NCI-H526 (cell line): ENCODE measurements around the gene FEM1B.

ENCODE experiments used
- DNase-seq, 2 experiments: peaks; one replicate each; lab custom pipeline; 2025; lab: John Stamatoyannopoulos, UW

Gene FEM1B

DNA sequence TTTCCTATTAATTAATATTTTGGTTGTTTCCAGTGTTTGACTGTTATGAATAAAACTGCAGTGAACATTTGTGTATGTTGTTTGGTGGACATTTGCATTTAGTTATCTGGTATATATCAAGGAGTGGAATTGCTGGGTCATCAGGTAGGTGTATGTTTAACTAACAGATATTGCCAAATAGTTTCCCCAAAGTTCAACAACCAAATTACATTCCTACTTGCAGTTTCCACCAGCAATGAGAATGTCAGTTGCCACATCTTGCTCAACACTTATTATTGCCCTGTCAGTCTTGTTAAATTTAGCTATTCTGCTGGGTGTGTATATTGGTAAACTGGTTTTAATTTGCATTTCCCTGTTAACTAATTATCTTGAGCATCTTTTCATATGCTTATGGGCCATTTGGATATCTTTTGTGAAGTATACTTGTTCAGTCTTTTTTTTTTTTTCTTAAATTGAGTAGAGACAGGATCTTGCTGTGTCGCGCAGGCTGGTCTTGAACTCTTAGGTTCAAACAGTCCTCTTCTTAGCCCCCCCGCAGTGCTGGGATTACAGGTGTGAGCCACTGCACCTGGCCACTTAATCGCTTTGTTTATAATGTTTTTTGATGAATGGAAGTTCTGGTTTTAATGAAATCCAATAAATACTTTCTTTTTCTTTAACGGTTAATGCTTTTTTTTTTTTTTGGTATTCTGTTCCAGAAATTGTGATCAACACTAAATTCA lies 7.9 kb downstream of the FEM1B start:
- no peak for DNase-seq

- DNase-seq, result no peak
Measured at GRCh38 chr15:68286256-68286655, 8.7 kb downstream of the FEM1B start.

DNA sequence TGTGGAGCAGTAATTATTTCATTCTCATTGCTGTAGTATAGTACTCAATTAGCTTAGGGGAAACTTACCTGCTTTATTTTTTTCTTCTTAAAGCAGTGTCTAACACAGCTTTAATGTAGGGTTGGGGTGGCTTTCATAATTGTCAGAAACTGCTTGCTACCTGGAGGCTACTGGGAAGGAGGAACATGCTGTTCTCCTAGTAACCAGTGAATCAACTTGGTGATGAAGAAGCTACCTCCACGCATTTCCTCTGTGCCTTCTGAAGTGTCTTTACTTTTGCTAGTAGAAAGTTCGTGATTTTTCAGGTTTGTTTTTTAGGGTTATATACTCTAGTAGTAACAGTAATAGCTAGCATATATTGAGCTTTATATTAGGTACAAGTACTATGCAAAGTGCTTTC lies 11.5 kb downstream of the FEM1B start:
- DNase-seq, result no peak

GRCh38 chr15:68289621-68290352 lies 12.2 kb downstream of the FEM1B start:
- DNase-seq, result no peak

GRCh38 chr15:68290715-68291114 lies 13.2 kb downstream of the FEM1B start:
- DNase-seq, result no peak

DNA sequence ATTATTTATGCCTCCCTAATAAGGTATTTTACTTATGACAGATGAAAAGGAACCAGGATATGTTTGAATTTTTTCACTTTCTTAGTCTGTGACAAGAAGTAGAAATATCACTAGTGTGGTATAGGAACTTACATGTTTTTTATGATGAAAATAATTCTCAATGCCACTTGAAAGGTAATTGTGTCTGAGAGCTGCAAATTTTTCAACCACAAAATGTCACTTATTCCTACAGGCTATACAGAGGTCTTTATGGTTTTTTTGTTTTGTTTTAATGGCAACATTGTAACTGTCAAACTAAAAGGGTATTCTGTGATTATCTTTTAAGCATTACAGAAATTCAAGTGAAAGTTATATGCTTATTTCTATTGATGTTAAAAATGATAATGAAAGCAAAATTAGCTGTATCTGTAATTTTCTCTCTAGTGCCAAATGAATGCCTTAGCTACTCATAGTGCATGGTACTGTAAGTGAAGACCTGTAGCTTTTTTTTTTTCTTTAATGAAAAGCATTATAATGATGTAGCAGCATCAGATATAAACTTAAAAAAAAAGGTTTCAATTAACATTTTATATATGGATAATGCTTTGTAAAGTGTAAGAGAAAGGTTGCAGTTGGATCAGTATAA lies 14.7 kb downstream of the FEM1B start:
- no peak for DNase-seq

GRCh38 chr15:68292967-68293366 lies 15.4 kb downstream of the FEM1B start:
- no peak for DNase-seq

GRCh38 chr15:68295014-68295805 lies 17.7 kb downstream of the FEM1B start:
- no peak for DNase-seq

- no peak for DNase-seq
Measured at GRCh38 chr15:68298336-68298735, 20.8 kb downstream of the FEM1B start.

DNA sequence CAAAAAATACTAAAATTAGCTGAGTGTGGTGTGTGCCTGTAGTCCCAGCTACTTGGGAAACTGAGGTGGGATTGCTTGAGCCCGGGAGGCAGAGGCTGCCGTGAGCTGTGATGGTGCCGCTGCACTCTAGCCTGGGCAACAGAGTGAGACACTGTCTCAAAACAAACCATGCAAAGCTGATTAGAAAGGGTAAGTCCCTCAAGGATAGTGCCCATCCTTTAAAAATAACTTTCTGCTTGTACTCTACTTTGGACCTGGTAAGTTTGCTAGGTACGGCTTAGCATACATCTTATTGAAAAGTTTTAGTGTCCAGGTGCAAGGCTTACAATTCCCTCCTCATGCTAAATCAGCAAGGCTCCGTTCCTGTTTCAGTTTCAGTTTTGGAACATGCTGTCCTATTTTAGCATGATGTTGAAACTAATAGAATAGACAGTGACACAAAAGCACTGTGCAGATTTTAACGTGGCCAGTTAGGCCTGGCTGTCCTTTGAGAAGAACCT lies 21.4 kb downstream of the FEM1B start:
- no peak for DNase-seq

- no peak for DNase-seq
Measured at GRCh38 chr15:68299436-68299835, 21.9 kb downstream of the FEM1B start.

DNA sequence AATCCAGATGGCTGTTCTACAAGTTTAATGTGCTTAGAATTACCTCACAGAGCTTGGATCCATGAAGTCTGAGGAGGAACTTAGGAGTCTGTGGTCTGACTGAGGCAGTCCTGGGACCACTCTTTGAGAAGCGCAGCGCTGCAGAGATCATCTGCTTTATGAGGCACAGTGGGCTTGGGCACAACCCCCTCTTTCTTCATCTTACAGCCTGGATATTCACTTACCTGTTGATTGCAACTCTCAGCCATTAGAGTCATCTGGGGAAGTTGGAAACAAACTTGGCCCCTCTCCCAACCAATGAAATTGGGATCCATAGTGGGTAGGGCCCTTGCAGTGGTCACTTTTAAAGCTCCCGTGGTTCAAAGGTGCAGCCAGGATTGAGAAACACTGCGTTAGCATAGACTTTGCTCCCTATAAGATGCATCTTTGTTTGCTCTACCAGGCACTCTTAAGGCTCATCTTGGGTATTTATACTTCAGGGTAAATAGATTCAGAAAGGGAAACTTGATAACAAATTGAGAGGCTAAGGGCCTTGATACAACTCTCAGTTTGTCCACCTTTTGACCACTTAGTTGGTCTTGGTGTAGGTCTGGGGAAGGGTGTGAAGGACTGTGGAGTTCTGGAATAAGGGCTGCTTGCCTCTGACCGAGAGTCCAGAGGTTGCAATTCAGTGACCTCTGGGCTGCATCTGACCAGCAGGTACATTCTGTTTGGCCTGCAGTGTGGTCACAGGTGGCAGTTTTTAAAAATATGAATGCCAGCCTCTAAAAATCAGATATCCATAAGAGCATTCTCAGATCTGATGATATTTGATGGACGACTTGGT lies 22.8 kb downstream of the FEM1B start:
- no peak for DNase-seq

GRCh38 chr15:68301301-68301700 lies 23.8 kb downstream of the FEM1B start:
- DNase-seq, result no peak

DNA sequence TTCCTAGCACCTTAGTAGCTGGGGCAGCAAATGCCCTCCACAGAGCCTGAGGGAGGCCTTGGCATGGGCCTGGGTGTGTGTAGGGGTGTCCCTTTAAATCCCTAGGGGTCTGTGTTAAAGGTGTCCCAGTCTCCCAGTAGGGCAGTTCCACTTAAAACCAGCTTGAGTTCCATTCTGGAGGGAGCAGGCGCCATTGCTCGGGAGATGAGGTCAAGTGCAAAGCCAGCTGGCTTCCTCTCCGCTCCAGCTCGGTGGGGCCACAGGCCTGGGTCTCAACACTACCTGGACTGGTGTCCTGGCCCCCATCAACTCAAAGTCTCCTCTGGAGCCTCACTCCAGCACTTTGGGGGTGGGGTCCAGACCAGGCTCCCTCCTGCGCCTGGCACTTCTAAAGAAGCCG lies 25.2 kb downstream of the FEM1B start:
- DNase-seq, result no peak

DNA sequence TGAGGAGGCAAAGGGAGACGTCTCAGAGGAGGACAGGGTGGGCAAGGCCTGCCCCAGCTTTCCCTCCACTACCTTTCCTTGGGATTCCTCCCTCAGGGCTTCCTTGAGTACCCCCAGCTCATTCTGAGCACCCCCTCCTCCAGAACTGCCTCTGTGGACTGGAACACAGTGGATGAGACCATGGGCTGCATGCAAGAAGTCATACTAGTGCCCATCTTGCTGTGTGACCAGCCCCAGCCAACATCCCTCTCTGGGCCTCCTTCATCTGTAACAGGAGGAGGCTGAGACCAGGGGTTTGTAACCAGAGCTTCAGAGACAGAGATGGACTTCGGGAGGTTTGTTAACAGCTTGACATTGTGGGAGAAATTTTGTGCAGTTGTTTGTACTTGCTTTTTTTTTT lies 25.6 kb downstream of the FEM1B start:
- no peak for DNase-seq

DNA sequence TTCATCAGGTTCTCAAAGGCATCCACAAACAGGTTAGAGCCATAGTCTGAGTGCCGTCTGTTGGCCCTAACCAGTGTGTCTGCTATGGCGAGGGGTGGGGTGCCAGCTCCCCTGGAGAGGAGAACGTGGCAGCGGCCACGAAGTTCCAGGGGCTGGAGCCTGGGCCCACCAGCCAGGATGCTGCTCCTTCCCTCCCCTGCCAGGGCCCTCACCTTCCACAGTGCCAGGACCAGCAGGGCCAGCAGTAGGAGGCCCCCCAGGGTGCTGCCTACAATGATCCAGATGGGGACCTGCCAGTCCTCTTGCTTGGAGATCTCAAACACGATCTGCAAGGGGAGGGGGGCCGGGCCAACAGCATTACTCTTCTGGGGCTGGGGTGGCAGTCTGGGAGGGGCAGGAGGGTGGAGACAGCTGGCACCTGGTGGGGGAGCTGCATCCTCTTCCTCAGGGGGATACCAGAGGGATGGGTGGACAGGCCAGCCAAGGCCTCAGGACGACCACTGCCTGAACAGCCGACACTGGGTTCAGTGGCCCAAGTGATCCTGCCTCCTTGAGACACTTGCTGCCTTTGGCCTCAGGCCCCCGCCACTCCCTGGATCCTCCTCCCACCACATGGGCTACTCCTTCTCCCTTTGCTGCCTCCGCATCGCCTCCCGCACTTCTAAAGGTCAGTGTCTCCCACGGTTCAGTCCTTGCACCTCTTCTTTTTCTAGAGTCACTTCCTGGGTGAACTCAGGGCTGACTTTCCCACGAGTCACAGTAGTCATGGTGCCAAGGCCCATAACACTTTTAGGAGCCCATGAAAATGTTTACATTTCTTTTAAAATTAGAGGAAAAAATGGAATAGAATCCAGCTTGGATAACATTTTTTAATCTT lies 26.3 kb downstream of the FEM1B start:
- DNase-seq, result no peak

GRCh38 chr15:68304589-68305337 lies 27.2 kb downstream of the FEM1B start:
- DNase-seq, result peak in 1 of 2 experiments; percentile 36

DNA sequence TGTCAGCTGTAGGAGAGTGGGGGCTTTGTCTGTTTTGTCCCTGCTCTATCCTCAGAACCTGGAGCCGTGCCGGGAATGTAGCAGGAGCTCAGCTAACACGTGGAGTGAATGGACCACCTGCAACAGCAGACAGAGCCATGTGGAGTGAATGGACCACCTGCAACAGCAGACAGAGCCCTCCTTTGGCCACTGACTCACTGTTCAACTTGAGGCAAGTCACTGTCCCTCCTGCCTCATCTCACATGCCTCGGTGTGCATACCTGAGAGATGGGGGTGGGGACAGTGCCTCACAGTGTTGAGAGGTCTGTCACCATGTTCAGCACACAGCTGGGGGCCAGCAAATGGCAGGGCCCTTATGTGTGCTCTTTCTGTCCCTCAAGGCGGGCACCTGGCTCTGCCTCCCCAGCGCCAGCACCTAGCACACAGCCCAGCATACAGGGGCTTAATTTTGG lies 27.9 kb downstream of the FEM1B start:
- no peak for DNase-seq

DNA sequence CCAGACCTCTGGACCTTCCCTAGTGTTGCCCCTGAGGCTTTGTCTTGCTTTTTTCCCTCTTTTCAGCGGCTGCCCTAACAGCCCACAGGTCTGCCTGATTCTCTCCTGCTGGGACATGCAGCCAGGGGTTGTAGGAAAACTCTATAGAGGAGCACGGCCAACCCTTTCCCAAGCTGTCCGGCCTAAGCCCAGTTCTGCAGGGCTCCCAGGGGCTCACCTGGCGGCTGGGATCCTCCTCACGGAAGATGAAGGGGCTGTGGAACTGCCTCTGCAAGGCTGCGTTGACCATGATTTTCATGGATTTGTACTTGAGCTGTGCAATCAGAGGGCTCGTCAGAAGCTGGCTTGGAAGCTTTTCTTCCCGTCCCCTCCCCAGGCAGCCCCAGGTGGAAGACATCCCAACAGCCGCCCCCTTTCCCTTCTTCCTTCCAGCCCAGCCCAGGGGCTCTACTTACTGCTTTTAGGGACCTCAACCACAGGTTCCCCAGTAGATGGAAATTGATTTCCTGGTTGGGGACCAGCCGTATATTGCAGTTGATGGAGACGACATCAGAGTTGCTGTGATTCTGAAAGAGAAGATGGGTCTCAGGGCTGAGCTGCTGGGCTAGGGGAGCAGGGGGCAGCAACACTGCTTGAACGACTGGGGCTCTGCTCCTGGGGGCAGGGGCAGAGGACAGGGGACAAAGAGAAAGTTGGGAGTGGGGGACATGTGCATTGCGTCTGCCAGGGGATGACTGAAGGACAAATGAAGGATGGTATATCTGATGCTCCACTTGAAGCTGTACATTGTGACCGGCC lies 29.8 kb downstream of the FEM1B start:
- no peak for DNase-seq
